ENCODE data around the gene KRT40.

Gene KRT40

GRCh38 chr17:40996829-40997228, 12.7 kb upstream of the KRT40 start:
- H3K27me3 ChIP-seq (replicated peaks), result no peaks in the 10 kb centered on the region
- DNase-seq, result no peak
- in situ Hi-C loops (cut with HindIII; ENCODE audit: low pct_ligation_motif_present, low sequenced_read_pairs), result no loop called here
- H3K27ac ChIP-seq, result no peak overlapping the region
- H3K4me3 ChIP-seq (ENCODE audit: low read depth, low read length), result no peak overlapping the region
- H3K36me3 ChIP-seq (replicated peaks), result no peaks in the 10 kb centered on the region
- TF ChIP-seq CTCF (IDR thresholded peaks at IDR 0.05; ENCODE audit: low read depth, low read length, missing control alignments), result no peak

- no peak overlapping the region for H3K27ac ChIP-seq
- no peaks in the 10 kb centered on the region for H3K27me3 ChIP-seq (replicated peaks)
- no peak for DNase-seq
- no peak for TF ChIP-seq CTCF (IDR thresholded peaks at IDR 0.05; ENCODE audit: low read depth, low read length, missing control alignments)
- in situ Hi-C loops (cut with HindIII; ENCODE audit: low pct_ligation_motif_present, low sequenced_read_pairs), result no loop called here
- H3K36me3 ChIP-seq (replicated peaks), result no peaks in the 10 kb centered on the region
- no peak overlapping the region for H3K4me3 ChIP-seq (ENCODE audit: low read depth, low read length)
Measured at GRCh38 chr17:40995116-40995515, 11.0 kb upstream of the KRT40 start.

GRCh38 chr17:40993839-40994238, 9.7 kb upstream of the KRT40 start, which contains the start of gene KRTAP3-3:
Gene KRTAP3-3, minus strand, starts transcription at chr17:40994164. Its CDS starts 67 bp downstream, at chr17:40994097.
- no peak within 1 kb of the TSS for H3K4me3 ChIP-seq (ENCODE audit: low read depth, low read length)
- no peaks in the 10 kb centered on the region for H3K27me3 ChIP-seq (replicated peaks)
- no peak for DNase-seq
- in situ Hi-C loops (cut with HindIII; ENCODE audit: low pct_ligation_motif_present, low sequenced_read_pairs), result no loop called here
- H3K27ac ChIP-seq, result no peak within 1 kb of the TSS
- H3K36me3 ChIP-seq (replicated peaks), result no peaks in the 10 kb centered on the region
- no peak for TF ChIP-seq CTCF (IDR thresholded peaks at IDR 0.05; ENCODE audit: low read depth, low read length, missing control alignments)

- H3K27me3 ChIP-seq (replicated peaks), result no peaks in the 10 kb centered on the region
- in situ Hi-C loops (cut with HindIII; ENCODE audit: low pct_ligation_motif_present, low sequenced_read_pairs), result no loop called here
- no peaks in the 10 kb centered on the region for H3K36me3 ChIP-seq (replicated peaks)
- TF ChIP-seq CTCF (IDR thresholded peaks at IDR 0.05; ENCODE audit: low read depth, low read length, missing control alignments), result no peak
- no peak for DNase-seq
- no peak overlapping the region for H3K4me3 ChIP-seq (ENCODE audit: low read depth, low read length)
- no peak overlapping the region for H3K27ac ChIP-seq
Measured at GRCh38 chr17:40993084-40993483, 9.0 kb upstream of the KRT40 start.

- no peak overlapping the region for H3K27ac ChIP-seq
- TF ChIP-seq CTCF (IDR thresholded peaks at IDR 0.05; ENCODE audit: low read depth, low read length, missing control alignments), result no peak
- H3K36me3 ChIP-seq (replicated peaks), result no peaks in the 10 kb centered on the region
- no peak for DNase-seq
- H3K4me3 ChIP-seq (ENCODE audit: low read depth, low read length), result no peak overlapping the region
- in situ Hi-C loops (cut with HindIII; ENCODE audit: low pct_ligation_motif_present, low sequenced_read_pairs), result no loop called here
- no peaks in the 10 kb centered on the region for H3K27me3 ChIP-seq (replicated peaks)
Measured at GRCh38 chr17:40992666-40993065, 8.5 kb upstream of the KRT40 start.

- DNase-seq, result no peak
- H3K27ac ChIP-seq, result no peak overlapping the region
- H3K4me3 ChIP-seq (ENCODE audit: low read depth, low read length), result no peak overlapping the region
- in situ Hi-C loops (cut with HindIII; ENCODE audit: low pct_ligation_motif_present, low sequenced_read_pairs), result no loop called here
- H3K27me3 ChIP-seq (replicated peaks), result no peaks in the 10 kb centered on the region
- TF ChIP-seq CTCF (IDR thresholded peaks at IDR 0.05; ENCODE audit: low read depth, low read length, missing control alignments), result no peak
- no peaks in the 10 kb centered on the region for H3K36me3 ChIP-seq (replicated peaks)
Measured at GRCh38 chr17:40986920-40987319, 2.8 kb upstream of the KRT40 start.

All from brain microvascular endothelial cell (primary cell).